Raji (cell line): ENCODE data around the gene GPR156.

ENCODE experiments used
- POLR2A ChIP-seq: IDR thresholded peaks from 2 replicates; pipeline ENCODE4 v1.6.1; 2011; ENCODE audit warnings: low read depth, low read length, control low read depth; ENCODE audit not compliant: insufficient read depth

The GPR156 gene

DNA sequence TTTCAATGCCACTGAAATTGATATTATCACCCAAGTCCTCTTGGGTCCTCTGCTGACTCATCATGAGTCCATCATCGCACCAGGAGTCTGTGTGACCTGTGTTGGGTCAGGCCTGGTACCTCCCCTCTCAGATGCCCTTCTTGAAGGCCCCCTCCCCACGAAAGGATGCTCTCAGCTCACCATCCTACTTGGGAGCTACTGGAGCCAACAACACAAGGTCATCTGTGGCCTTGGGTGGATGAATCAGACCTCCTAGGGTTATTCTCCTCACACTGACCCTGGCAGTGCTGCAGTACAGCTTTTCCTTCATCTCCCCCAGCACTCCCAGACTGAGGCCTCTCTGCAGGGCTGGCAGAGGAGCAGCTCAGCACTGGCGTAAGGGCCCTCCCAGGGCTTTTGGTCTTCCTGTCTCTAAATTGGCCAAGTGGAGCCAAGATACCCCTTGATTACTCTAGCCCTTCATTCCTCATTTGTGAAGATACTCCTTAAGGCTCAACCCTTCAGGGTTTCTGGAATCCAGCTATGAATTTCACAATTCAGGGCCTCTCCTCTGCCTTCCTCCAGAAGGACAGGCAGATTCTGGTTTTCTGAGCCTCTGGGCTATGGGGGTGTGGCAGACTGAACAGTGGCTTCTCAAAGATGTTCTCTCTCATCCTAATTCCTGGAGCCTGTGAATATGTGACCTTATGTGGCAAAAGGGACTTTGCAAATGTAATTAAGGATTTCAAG is 110.0 kb downstream of the GPR156 start:
- TF ChIP-seq POLR2A = no peak

DNA sequence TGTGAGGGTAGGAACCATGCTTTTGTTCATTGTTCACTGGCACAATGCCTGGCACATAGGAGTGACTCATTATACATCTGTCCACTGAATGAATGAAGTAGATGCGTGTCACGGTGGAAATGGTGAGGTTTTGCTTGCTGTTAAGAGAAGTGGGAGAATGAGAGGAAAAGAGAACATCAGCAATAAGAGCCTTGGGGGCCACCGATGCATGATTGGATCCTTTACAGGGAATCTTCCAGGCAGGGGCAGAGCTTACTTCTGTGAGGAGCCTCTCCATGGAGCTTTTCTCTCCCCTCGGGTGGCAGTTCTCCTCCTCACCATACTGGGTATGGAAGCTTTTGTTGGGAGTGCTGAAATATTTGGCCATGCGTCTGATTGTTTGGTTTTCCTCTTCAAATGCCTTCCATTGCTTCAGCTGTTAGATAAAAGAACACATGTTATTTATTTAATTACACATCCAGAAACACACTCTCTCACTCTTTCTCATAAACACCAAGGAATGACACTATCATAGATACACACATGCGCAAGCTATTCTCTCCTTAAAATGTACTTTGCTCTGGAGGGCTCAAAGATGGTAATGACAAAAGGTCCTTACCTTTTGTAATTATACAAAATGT is 111.9 kb downstream of the GPR156 start:
- no peak for TF ChIP-seq POLR2A

GRCh38 chr3:120172070-120172469 is 113.0 kb downstream of the GPR156 start:
- no peak for TF ChIP-seq POLR2A

DNA sequence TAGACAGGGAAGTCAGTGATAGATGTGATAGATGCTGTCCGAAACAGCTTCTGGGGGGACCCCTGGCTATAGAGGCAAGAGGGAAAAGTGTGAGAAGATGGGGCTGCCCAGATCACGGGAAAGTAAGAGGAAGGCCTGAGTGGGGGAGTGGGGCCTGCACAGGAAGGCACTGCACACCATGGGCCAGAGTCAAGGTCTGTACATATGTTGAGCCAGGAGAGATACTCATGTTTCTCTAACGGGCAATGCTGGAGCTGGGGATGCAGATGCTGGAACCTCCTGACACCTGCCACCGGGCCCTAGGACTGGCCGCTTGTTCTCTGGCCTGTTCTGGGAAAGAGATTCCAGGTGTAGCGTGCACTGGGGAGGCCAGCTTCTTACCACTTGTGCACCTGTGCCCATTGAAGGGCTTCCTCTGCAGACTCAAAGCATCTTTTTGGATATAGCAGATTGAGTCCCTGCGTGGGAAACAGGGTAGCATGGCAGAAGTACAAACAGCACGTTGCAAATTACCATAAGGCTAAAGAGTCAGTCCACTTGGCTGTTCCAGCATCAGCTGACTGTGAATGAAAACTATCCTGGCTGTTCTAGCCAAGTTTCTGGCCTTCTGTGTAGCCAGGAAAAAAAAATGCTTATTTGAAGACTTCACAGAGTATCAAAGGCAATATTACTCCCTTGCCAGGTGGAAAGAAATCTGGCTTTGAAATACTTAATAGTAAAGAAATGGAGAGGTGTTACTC is 113.7 kb downstream of the GPR156 start:
- TF ChIP-seq POLR2A = no peak

GRCh38 chr3:120170223-120170622 is 114.8 kb downstream of the GPR156 start:
- TF ChIP-seq POLR2A = no peak

DNA sequence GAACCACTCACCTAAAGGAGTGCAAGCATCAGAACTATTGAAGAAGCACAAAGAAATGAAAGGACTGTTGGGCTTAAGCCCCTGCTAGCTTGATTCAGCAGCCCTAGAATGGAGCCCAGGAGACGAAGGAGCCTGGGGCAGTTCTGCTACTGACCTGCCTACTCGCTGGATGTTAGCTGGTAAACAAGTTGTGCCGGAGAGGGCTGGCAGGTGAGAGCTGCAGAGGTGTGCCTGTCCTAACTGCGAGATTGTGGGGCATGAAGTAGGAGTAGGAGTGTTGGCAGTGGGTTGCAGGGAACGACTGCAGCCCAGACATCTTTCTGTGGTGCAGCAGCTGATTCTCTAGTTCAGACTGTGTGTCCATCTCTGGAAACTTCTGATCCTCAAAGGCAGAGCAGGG is 115.6 kb downstream of the GPR156 start:
- TF ChIP-seq POLR2A = no peak

- TF ChIP-seq POLR2A = no peak
Measured at GRCh38 chr3:120168611-120169010, 116.4 kb downstream of the GPR156 start.

- TF ChIP-seq POLR2A = no peak
Measured at GRCh38 chr3:120168038-120168437, 117.0 kb downstream of the GPR156 start.

DNA sequence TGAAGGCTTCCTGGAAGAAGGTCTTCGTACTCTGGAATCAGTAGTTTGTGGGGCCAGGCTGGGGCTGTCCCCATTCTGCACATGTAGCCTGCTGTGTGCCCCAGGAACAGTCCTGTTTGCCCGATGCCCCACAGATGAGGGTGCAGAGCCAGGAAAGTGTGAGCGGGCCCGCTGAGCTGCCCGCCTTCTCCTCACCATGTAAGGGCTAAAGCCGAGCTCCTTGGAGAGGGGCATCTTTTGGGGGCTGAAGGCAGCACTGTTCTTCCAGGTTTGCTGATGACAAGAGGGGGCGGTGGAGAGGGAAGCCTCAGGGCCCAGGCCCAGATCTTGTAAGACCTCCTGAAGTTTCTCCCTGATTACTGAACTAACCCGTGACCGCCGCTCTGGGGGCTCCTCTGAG is 117.5 kb downstream of the GPR156 start:
- no peak for TF ChIP-seq POLR2A

DNA sequence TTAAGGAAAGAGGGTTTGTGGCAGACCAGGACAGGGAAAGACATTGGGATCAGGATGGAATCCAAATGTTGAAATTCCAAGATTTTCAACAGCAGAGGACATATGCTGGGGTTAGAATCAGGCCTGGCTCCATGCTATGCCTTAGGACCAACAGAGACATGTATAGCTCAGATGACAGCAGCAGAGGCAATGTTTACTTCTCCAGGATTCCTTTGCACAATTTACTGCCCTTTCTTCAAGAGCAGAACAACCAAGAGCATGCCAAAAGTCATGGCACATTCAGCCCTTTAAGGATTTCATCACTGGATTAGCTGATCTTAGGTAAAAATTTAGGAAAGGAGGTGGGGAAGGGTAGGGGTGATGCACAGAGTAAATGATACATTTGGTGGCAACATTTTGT is 121.2 kb downstream of the GPR156 start:
- TF ChIP-seq POLR2A = no peak

- no peak for TF ChIP-seq POLR2A
Measured at GRCh38 chr3:120163026-120163425, 122.0 kb downstream of the GPR156 start.

GRCh38 chr3:120162400-120162799 is 122.6 kb downstream of the GPR156 start:
- no peak for TF ChIP-seq POLR2A

DNA sequence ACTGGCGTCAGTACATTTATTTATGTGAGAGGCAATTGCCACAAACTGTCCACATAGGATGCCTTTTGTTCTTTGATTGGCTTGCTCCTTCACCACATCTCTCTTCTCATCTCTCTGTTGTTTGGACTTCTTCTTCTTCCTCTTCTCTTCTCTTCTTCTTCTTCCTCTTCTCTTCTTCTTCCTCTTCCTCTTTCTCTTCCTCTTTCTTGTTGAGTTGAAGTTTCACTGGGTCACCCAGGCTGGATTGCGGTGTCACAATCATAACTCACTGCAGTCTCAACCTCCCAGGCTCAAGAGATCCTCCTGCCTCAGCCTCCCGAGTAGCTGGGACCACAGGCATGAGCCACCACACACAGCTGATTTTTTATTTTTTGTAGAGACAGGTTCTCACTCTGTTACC is 123.1 kb downstream of the GPR156 start:
- no peak for TF ChIP-seq POLR2A

GRCh38 chr3:120160050-120160449 is 125.0 kb downstream of the GPR156 start:
- no peak for TF ChIP-seq POLR2A

DNA sequence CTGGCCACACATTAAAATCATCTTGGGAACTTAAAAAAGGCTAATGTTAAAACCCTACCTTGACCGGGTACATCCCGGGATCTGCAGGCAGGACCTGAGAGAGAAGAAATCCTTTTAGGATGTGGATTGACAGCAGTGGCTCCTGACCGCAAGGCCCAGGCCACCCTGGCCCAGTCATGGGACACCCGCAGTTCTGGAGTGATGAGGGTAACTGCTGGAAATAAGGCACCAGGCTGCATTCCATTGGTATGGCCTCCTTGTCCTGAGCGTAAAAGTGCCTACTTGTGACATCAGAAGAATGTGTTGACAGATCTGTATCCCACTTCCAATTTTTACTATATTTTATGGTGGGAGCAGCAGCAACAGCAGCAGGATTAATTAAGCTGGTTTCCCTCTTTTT is 127.3 kb downstream of the GPR156 start:
- no peak for TF ChIP-seq POLR2A

DNA sequence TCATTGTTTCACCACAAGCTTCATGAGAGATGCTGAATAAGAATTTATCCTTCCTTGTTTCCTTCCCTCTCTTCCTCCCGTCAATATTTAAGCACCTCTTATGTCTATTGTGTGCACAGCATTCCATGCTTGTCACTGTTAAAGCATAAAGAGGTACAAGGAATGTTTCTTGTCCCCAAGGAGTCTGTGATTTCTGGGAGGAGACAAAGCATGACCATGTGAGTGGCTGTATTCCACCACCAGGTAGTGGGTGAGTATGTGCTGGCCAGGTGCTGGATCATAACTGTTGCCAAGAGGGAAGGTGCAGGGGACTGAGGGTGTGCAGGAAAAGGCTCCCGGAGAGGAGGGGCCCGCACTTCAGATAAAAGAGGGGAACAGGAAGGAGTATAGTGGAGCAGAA is 127.9 kb downstream of the GPR156 start:
- no peak for TF ChIP-seq POLR2A

DNA sequence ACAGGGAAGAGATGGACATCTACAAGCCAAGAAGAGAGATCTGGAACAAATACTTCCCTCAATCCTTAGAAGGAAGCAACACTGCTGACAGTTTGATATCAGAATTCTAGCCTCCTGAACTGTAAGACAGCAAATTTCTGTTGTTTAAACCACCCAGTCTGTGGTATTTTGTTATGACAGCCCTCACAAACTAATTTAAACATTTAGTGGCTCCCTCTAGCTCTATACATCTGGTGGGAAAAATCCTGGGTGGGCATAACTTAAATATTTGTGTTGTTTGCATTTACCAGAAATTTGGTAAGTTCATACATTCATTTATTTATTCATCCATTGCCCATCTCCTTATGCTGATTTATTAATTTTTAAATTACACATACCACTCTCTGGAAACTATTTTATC is 128.3 kb downstream of the GPR156 start:
- no peak for TF ChIP-seq POLR2A

DNA sequence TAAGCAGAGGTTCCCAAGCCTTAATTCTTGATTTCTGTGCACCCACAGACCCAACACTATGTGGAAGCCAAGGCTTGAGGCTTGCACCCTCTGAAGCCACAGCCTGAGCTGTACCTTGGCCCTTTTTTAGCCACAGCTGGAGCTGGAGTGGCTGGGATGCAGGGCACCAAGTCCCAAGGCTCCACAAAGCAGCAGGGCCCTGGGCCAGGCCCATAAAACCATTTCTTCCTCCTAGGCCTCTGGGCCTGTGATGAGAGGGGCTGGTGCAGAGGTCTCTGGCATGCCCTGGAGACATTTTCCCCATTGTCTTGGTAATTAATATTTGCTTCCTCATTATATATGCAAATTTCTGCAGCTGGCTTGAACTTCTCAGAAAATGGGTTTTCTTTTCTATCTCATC is 129.9 kb downstream of the GPR156 start:
- no peak for TF ChIP-seq POLR2A
